SK-N-MC (cell line): ENCODE measurements around the gene CCDC38.

Source experiments
- EZH2 ChIP-seq: fragments of 200-600 bp; sonication (generic); IDR thresholded peaks from one replicate; pipeline ENCODE4 v1.6.1; 2017; ENCODE audit warnings: antibody characterized with exemption
- FOXP2 ChIP-seq: optimal IDR thresholded peaks from 2 replicates; pipeline ENCODE3; 2011; ENCODE audit warnings: mild to moderate bottlenecking, moderate library complexity; ENCODE audit not compliant: insufficient read depth; ENCODE audit errors: extremely low read length, control extremely low read depth
- POLR2AphosphoS5 ChIP-seq: IDR thresholded peaks from 2 replicates; pipeline ENCODE4 v1.6.1; 2012; ENCODE audit warnings: mild to moderate bottlenecking, low read depth, low read length, borderline replicate concordance

- no peak for TF ChIP-seq EZH2
- no peak for TF ChIP-seq POLR2AphosphoS5
- no peak for TF ChIP-seq FOXP2
These were observed 82.2 kb downstream of the CCDC38 start for GRCh38 chr12:95859947-95860850.
